SK-N-SH (cell line): Measurements from ENCODE around the gene TMEM238L. TPM values are rescaled to one million over a fixed set of nuclear protein-coding genes. Genes with fewer than 3 reads are reported as not detected.

Source experiments
- CTCF ChIA-PET: fragments of 300-600, 350-600 bp; formaldehyde crosslinking; extraction: SDS; loops from one replicate; lab custom pipeline; 2021; lab: Yijun Ruan, JAX
- POLR2A ChIA-PET: fragments of 350-600 bp; sonication (Branson Sonifier 250); formaldehyde crosslinking; extraction: SDS; loops from one replicate; lab custom pipeline; 2020; ENCODE audit warnings: antibody characterized with exemption, inconsistent platforms; lab: Yijun Ruan, JAX
- DNase-seq: peaks from one replicate; pipeline ENCODE4 v3.0.0; 2012
- H2AFZ ChIP-seq: fragments of 200-600 bp; sonication (generic); 2 replicates; pipeline ENCODE4 v1.8.1; 2016; ENCODE audit warnings: antibody characterized with exemption, mild to moderate bottlenecking, low read depth
- H3F3A ChIP-seq: fragments of 200-600 bp; sonication (generic); replicated peaks from 2 replicates; pipeline ENCODE3; 2016; ENCODE audit warnings: antibody characterized with exemption, mild to moderate bottlenecking; ENCODE audit not compliant: insufficient read depth
- H3K27ac ChIP-seq, 2 experiments: fragments of 200-500 bp in 1 of 2; fragments of 200-600 bp in 1 of 2; sonication (Bioruptor generic) in 1 of 2; sonication (generic), shearing (Covaris generic) in 1 of 2; 2 replicates each; pipeline versions ENCODE4 v1.5.1 to v1.6.1; 2014 to 2016; ENCODE audit warnings: low read depth in 2 of 2, inconsistent platforms in 1 of 2, low read length in 1 of 2, mild to moderate bottlenecking in 1 of 2, mixed read lengths in 1 of 2
- H3K27me3 ChIP-seq: fragments of 200-600 bp; sonication (generic), shearing (Covaris generic); 2 replicates; pipeline ENCODE4 v1.6.1; 2016; ENCODE audit warnings: mixed run types; ENCODE audit not compliant: insufficient read depth
- H3K36me3 ChIP-seq, 2 experiments: fragments of 200-500 bp in 1 of 2; fragments of 200-600 bp in 1 of 2; sonication (Bioruptor generic) in 1 of 2; sonication (generic) in 1 of 2; replicated peaks in 1 of 2; 2 replicates each; pipeline versions ENCODE3 to v1.5.1; 2014 to 2016; ENCODE audit warnings: low read length in 1 of 2, mild to moderate bottlenecking in 1 of 2; ENCODE audit not compliant: insufficient read depth in 2 of 2, control insufficient read depth in 1 of 2
- H3K4me1 ChIP-seq, 2 experiments: fragments of 200-500 bp in 1 of 2; fragments of 200-600 bp in 1 of 2; sonication (Bioruptor generic) in 1 of 2; sonication (generic), shearing (Covaris generic) in 1 of 2; 2 replicates each; pipeline versions ENCODE4 v1.5.1 to v1.6.1; 2014 to 2016; ENCODE audit warnings: low read depth in 1 of 2, low read length in 1 of 2, mixed run types in 1 of 2; ENCODE audit not compliant: insufficient read depth in 2 of 2, control insufficient read depth in 1 of 2
- H3K4me2 ChIP-seq: fragments of 200-600 bp; sonication (generic), shearing (Covaris generic); 2 replicates; pipeline ENCODE4 v1.6.1; 2017; ENCODE audit warnings: mixed run types
- H3K4me3 ChIP-seq, 2 experiments: fragments of 200-500 bp in 1 of 2; fragments of 200-600 bp in 1 of 2; sonication (Bioruptor generic) in 1 of 2; sonication (generic), shearing (Covaris generic) in 1 of 2; 2 replicates each; pipeline versions ENCODE4 v1.5.1 to v1.8.1; 2014 to 2016; ENCODE audit warnings: low read depth in 2 of 2, inconsistent platforms in 1 of 2, low read length in 1 of 2, mild to moderate bottlenecking in 1 of 2, mixed read lengths in 1 of 2, moderate library complexity in 1 of 2
- H3K79me2 ChIP-seq: fragments of 200-600 bp; sonication (generic); 2 replicates; pipeline ENCODE4 v1.8.1; 2017; ENCODE audit warnings: mild to moderate bottlenecking; ENCODE audit not compliant: insufficient read depth
- H3K9ac ChIP-seq: fragments of 200-600 bp; sonication (generic); 2 replicates; pipeline ENCODE4 v1.6.1; 2017; ENCODE audit warnings: mixed run types
- H3K9me2 ChIP-seq: fragments of 200-600 bp; sonication (generic); 2 replicates; pipeline ENCODE4 v1.6.1; 2017; ENCODE audit warnings: mixed run types
- H3K9me3 ChIP-seq: fragments of 200-600 bp; sonication (generic); 2 replicates; pipeline ENCODE4 v1.6.1; 2017; ENCODE audit warnings: mixed run types, mild to moderate bottlenecking, moderate library complexity
- H4K20me1 ChIP-seq: fragments of 200-600 bp; sonication (generic); 2 replicates; pipeline ENCODE4 v1.6.1; 2017; ENCODE audit warnings: mild to moderate bottlenecking, mixed run types; ENCODE audit not compliant: insufficient read depth
- CHD2 ChIP-seq: fragments of 150-350 bp; IDR thresholded peaks from 2 replicates; pipeline ENCODE4 v1.6.1; 2018; ENCODE audit warnings: low read length; ENCODE audit not compliant: partially characterized antibody
- CTCF ChIP-seq: fragments of 200-600 bp; sonication (generic); IDR thresholded peaks from 2 replicates; pipeline ENCODE4 v1.6.1; 2017; ENCODE audit warnings: antibody characterized with exemption, mild to moderate bottlenecking, moderate library complexity
- EZH2phosphoT487 ChIP-seq: fragments of 200-600 bp; sonication (generic); IDR thresholded peaks from 2 replicates; pipeline ENCODE4 v1.6.1; 2017; ENCODE audit warnings: low read depth, mixed run types, mild to moderate bottlenecking, antibody characterized with exemption, moderate library complexity, borderline replicate concordance
- GABPA ChIP-seq: IDR thresholded peaks from 2 replicates; pipeline ENCODE4 v1.4.0; 2012; ENCODE audit warnings: low read depth, mild to moderate bottlenecking
- JUND ChIP-seq: IDR thresholded peaks from 2 replicates; pipeline ENCODE4 v1.4.0; 2012
- MAX ChIP-seq: IDR thresholded peaks from 2 replicates; pipeline ENCODE4 v1.4.0; 2012; ENCODE audit warnings: low read depth
- MEF2A ChIP-seq: IDR thresholded peaks from 2 replicates; pipeline ENCODE4 v1.4.0; 2012; ENCODE audit warnings: low read depth, borderline replicate concordance
- MXI1 ChIP-seq: IDR thresholded peaks from 2 replicates; pipeline ENCODE4 v1.6.1; 2012; ENCODE audit warnings: mild to moderate bottlenecking, low read depth, low read length, improper control_type of control experiment
- NFIC ChIP-seq: IDR thresholded peaks from 2 replicates; pipeline ENCODE4 v1.4.0; 2012; ENCODE audit warnings: borderline replicate concordance
- POLR2AphosphoS5 ChIP-seq: IDR thresholded peaks from 2 replicates; pipeline ENCODE4 v1.6.1; 2012; ENCODE audit warnings: low read depth, low read length
- RCOR1 ChIP-seq: fragments of 150-350 bp; IDR thresholded peaks from 2 replicates; pipeline ENCODE4 v1.6.1; 2017; ENCODE audit warnings: antibody characterized with exemption, low read length
- REST ChIP-seq: IDR thresholded peaks from 2 replicates; pipeline ENCODE4 v1.6.1; 2012; ENCODE audit warnings: mild to moderate bottlenecking, low read depth, low read length, moderate library complexity
- RXRA ChIP-seq: IDR thresholded peaks from 2 replicates; pipeline ENCODE4 v1.4.0; 2012; ENCODE audit warnings: low read depth, mild to moderate bottlenecking, borderline replicate concordance
- SIN3A ChIP-seq: IDR thresholded peaks from 2 replicates; pipeline ENCODE4 v1.6.1; 2012; ENCODE audit warnings: low read depth, mild to moderate bottlenecking, low read length, moderate library complexity, borderline replicate concordance
- SMC3 ChIP-seq: IDR thresholded peaks from 2 replicates; pipeline ENCODE4 v1.6.1; 2012; ENCODE audit warnings: low read depth, low read length, improper control_type of control experiment
- USF1 ChIP-seq: IDR thresholded peaks from 2 replicates; pipeline ENCODE4 v1.4.0; 2012; ENCODE audit warnings: low read depth, borderline replicate concordance
- WGBS: methylation state at CpG from one replicate; pipeline ENCODE4 v1.1.6; 2017; ENCODE audit warnings: low lambda C conversion rate; 5-methylcytosine and 5-hydroxymethylcytosine counted together
- polyA plus RNA-seq, 3 experiments: library from polyadenylated mRNA; depleted of rRNA; stranded (reverse); fragments of >200 nt; gene quantifications; 2 replicates each; pipeline ENCODE4 v1.2.3, GENCODE V29; 2012

The TMEM238L gene
- polyA plus RNA-seq, 1 of the 3 experiments (the other 2 are of a cell fraction) = not detected

GRCh38 chr17:10756619-10757018 is 47.3 kb downstream of the TMEM238L start:
- no peak for DNase-seq
- no peaks in the 10 kb centered on the region for H3K27me3 ChIP-seq
- H3K9ac ChIP-seq = no peak overlapping the region
- WGBS = 48% methylated on average over 2 of the region's 2 CpGs
- H3K4me3 ChIP-seq = no peak overlapping the region
- no peaks in the 10 kb centered on the region for H3K79me2 ChIP-seq
- peaks cover 0 to 22% of the 10 kb centered on the region in 2 experiments; a peak in 1 of 4 replicates for H3K4me1 ChIP-seq
- H3K27ac ChIP-seq = no peak overlapping the region
- H3F3A ChIP-seq = no peaks in the 10 kb centered on the region
- CTCF ChIA-PET = interaction anchor here (1.0 kb wide), 1 partner anchor 11 kb away, joined by 3 read pairs; no protein-coding TSS in a partner anchor
- no peaks in the 10 kb centered on the region for H3K9me3 ChIP-seq
- H3K9me2 ChIP-seq = no peaks in the 10 kb centered on the region
- H4K20me1 ChIP-seq = no peaks in the 10 kb centered on the region
- POLR2A ChIA-PET = no interaction called here
- TF ChIP-seq SMC3 = no peak
- no peak for TF ChIP-seq EZH2phosphoT487
- TF ChIP-seq CHD2 = no peak
- TF ChIP-seq RXRA = no peak
- TF ChIP-seq RCOR1 = no peak
- no peak for TF ChIP-seq CTCF
- TF ChIP-seq JUND = no peak
- no peak for TF ChIP-seq NFIC
- TF ChIP-seq POLR2AphosphoS5 = no peak
- TF ChIP-seq MAX = no peak
- no peak for TF ChIP-seq USF1
- TF ChIP-seq MXI1 = no peak
- TF ChIP-seq, all 33 proteins: peak for 0
- Histone ChIP-seq H3K36me3 (no peaks in the 10 kb centered on the region), H2AFZ (no peak overlapping the region), H3K4me2 (no peak overlapping the region)

GRCh38 chr17:10756185-10756584 is 47.7 kb downstream of the TMEM238L start:
- no peak overlapping the region for H3K27ac ChIP-seq
- peaks cover 0 to 27% of the 10 kb centered on the region in 2 experiments; a peak in 1 of 4 replicates for H3K4me1 ChIP-seq
- TF ChIP-seq MAX (no peak), EZH2phosphoT487 (no peak), SIN3A (no peak), MXI1 (no peak), GABPA (no peak), MEF2A (no peak), SMC3 (no peak), REST (no peak)
- H3K4me3 ChIP-seq = no peak overlapping the region
- 17% methylated on average over 1 of the region's 1 CpG for WGBS
- H4K20me1 ChIP-seq = no peaks in the 10 kb centered on the region
- ChIA-PET POLR2A (no interaction called here), CTCF (interaction anchor here (5.0 kb wide), 1 partner anchor 19 kb away, joined by 21 read pairs; no protein-coding TSS in a partner anchor)
- H3K36me3 ChIP-seq = no peaks in the 10 kb centered on the region
- H2AFZ ChIP-seq = no peak overlapping the region
- no peaks in the 10 kb centered on the region for H3K9me3 ChIP-seq
- no peak for DNase-seq
- H3K9me2 ChIP-seq = no peaks in the 10 kb centered on the region
- H3F3A ChIP-seq = no peaks in the 10 kb centered on the region
- no peak overlapping the region for H3K4me2 ChIP-seq
- no peaks in the 10 kb centered on the region for H3K79me2 ChIP-seq
- H3K27me3 ChIP-seq = no peaks in the 10 kb centered on the region
- H3K9ac ChIP-seq = no peak overlapping the region
